GM12878 (cell line): ENCODE results near the gene SNX3.

ENCODE experiments used
- EED ChIP-seq: sonication (generic); IDR thresholded peaks from 2 replicates; pipeline ENCODE4 v1.6.1; 2016; ENCODE audit warnings: antibody characterized with exemption, low read depth
- MEF2A ChIP-seq: IDR thresholded peaks from 2 replicates; pipeline ENCODE4 v1.6.1; 2011; ENCODE audit warnings: low read depth, mild to moderate bottlenecking, low read length, moderate library complexity; ENCODE audit not compliant: insufficient read depth
- NFYA ChIP-seq: IDR thresholded peaks from 2 replicates; pipeline ENCODE4 v1.6.1; 2011; ENCODE audit warnings: low read depth, mild to moderate bottlenecking, low read length, improper control_type of control experiment, borderline replicate concordance
- NRF1 ChIP-seq: conservative IDR thresholded peaks from 2 replicates; pipeline ENCODE4 v1.6.1; 2011; ENCODE audit warnings: mild to moderate bottlenecking, low read depth, low read length, improper control_type of control experiment
- POLR2A ChIP-seq: IDR thresholded peaks from 2 replicates; pipeline ENCODE4 v1.6.1; 2011; ENCODE audit warnings: low read depth, mild to moderate bottlenecking, low read length
- RAD21 ChIP-seq: IDR thresholded peaks from 2 replicates; pipeline ENCODE4 v1.6.1; 2011; ENCODE audit warnings: mild to moderate bottlenecking, low read depth, low read length, moderate library complexity; ENCODE audit not compliant: insufficient read depth
- TCF12 ChIP-seq: IDR thresholded peaks from 2 replicates; pipeline ENCODE4 v1.6.1; 2011; ENCODE audit warnings: low read depth, mild to moderate bottlenecking, low read length
- TCF3 ChIP-seq: IDR thresholded peaks from 2 replicates; pipeline ENCODE4 v1.6.1; 2012; ENCODE audit warnings: low read depth, mild to moderate bottlenecking, low read length, borderline replicate concordance; ENCODE audit not compliant: insufficient read depth
- ZSCAN29 ChIP-seq: fragments of 450-650 bp; IDR thresholded peaks from 2 replicates; pipeline ENCODE4 v1.6.1; 2017; ENCODE audit warnings: mild to moderate bottlenecking, moderate library complexity
- TF ChIP-seq, protein P1 (sequence below), 3 experiments: IDR thresholded peaks in 2 of 3; conservative IDR thresholded peaks in 1 of 3; 2 replicates each; pipeline ENCODE4 v1.5.1; 2011; ENCODE audit warnings: low read depth in 3 of 3, low read length in 3 of 3, mild to moderate bottlenecking in 3 of 3, control low read depth in 2 of 3, moderate library complexity in 2 of 3, inconsistent platforms in 1 of 3, mixed read lengths in 1 of 3; ENCODE audit not compliant: control insufficient read depth in 2 of 3, insufficient read depth in 1 of 3; ENCODE audit errors: extremely low read depth in 1 of 3
- TF ChIP-seq, protein P2 (sequence below): fragments of 450-650 bp; IDR thresholded peaks from 2 replicates; pipeline ENCODE4 v1.6.1; 2017; ENCODE audit warnings: mild to moderate bottlenecking, low read depth, inconsistent platforms; ENCODE audit not compliant: poor library complexity, severe bottlenecking
- TF ChIP-seq, protein P3 (sequence below): IDR thresholded peaks from 2 replicates; pipeline ENCODE4 v1.6.1; 2012; ENCODE audit warnings: mild to moderate bottlenecking, low read depth, low read length
- TF ChIP-seq, protein P4 (sequence below): fragments of 450-650 bp; IDR thresholded peaks from 2 replicates; pipeline ENCODE4 v1.6.1; 2017; ENCODE audit warnings: mild to moderate bottlenecking, moderate library complexity

DNA sequence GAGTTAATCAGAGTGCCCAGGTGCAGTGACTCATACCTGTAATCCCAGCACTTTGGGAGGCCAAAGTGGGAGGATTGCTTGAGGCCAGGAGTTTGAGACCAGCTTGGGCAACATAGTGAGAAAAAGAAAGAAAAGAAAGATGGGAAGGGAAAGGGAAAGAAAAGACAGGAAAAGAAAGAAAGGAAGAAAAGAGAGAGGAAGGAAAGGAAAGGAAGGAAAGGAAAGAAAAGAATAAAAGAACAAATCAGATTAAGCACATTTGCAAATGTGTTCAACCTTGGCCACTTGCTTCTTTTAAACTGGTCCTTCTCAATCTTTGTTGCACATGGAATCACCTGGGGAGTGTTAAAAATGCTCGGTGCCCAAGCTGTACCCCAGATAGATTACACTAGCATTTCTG lies 67.0 kb downstream of the SNX3 start:
- TF ChIP-seq RAD21 (no peak), POLR2A (no peak), TCF3 (no peak), NRF1 (no peak), TCF12 (no peak), NFYA (no peak), ZSCAN29 (no peak), MEF2A (no peak), EED (no peak)
- TF ChIP-seq, protein P1, sequence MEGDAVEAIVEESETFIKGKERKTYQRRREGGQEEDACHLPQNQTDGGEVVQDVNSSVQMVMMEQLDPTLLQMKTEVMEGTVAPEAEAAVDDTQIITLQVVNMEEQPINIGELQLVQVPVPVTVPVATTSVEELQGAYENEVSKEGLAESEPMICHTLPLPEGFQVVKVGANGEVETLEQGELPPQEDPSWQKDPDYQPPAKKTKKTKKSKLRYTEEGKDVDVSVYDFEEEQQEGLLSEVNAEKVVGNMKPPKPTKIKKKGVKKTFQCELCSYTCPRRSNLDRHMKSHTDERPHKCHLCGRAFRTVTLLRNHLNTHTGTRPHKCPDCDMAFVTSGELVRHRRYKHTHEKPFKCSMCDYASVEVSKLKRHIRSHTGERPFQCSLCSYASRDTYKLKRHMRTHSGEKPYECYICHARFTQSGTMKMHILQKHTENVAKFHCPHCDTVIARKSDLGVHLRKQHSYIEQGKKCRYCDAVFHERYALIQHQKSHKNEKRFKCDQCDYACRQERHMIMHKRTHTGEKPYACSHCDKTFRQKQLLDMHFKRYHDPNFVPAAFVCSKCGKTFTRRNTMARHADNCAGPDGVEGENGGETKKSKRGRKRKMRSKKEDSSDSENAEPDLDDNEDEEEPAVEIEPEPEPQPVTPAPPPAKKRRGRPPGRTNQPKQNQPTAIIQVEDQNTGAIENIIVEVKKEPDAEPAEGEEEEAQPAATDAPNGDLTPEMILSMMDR (IDR thresholded peaks at IDR 0.05 in 2 of 3, conservative IDR thresholded peaks at IDR 0.05 in 1 of 3; ENCODE audit: control insufficient read depth in 2 of 3, extremely low read depth in 1 of 3, insufficient read depth in 1 of 3, low read depth in 3 of 3, low read length in 3 of 3): no peak
- TF ChIP-seq, protein P2, sequence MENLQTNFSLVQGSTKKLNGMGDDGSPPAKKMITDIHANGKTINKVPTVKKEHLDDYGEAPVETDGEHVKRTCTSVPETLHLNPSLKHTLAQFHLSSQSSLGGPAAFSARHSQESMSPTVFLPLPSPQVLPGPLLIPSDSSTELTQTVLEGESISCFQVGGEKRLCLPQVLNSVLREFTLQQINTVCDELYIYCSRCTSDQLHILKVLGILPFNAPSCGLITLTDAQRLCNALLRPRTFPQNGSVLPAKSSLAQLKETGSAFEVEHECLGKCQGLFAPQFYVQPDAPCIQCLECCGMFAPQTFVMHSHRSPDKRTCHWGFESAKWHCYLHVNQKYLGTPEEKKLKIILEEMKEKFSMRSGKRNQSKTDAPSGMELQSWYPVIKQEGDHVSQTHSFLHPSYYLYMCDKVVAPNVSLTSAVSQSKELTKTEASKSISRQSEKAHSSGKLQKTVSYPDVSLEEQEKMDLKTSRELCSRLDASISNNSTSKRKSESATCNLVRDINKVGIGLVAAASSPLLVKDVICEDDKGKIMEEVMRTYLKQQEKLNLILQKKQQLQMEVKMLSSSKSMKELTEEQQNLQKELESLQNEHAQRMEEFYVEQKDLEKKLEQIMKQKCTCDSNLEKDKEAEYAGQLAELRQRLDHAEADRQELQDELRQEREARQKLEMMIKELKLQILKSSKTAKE: no peak
- TF ChIP-seq, protein P3, sequence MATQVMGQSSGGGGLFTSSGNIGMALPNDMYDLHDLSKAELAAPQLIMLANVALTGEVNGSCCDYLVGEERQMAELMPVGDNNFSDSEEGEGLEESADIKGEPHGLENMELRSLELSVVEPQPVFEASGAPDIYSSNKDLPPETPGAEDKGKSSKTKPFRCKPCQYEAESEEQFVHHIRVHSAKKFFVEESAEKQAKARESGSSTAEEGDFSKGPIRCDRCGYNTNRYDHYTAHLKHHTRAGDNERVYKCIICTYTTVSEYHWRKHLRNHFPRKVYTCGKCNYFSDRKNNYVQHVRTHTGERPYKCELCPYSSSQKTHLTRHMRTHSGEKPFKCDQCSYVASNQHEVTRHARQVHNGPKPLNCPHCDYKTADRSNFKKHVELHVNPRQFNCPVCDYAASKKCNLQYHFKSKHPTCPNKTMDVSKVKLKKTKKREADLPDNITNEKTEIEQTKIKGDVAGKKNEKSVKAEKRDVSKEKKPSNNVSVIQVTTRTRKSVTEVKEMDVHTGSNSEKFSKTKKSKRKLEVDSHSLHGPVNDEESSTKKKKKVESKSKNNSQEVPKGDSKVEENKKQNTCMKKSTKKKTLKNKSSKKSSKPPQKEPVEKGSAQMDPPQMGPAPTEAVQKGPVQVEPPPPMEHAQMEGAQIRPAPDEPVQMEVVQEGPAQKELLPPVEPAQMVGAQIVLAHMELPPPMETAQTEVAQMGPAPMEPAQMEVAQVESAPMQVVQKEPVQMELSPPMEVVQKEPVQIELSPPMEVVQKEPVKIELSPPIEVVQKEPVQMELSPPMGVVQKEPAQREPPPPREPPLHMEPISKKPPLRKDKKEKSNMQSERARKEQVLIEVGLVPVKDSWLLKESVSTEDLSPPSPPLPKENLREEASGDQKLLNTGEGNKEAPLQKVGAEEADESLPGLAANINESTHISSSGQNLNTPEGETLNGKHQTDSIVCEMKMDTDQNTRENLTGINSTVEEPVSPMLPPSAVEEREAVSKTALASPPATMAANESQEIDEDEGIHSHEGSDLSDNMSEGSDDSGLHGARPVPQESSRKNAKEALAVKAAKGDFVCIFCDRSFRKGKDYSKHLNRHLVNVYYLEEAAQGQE: no peak
- TF ChIP-seq, protein P4, sequence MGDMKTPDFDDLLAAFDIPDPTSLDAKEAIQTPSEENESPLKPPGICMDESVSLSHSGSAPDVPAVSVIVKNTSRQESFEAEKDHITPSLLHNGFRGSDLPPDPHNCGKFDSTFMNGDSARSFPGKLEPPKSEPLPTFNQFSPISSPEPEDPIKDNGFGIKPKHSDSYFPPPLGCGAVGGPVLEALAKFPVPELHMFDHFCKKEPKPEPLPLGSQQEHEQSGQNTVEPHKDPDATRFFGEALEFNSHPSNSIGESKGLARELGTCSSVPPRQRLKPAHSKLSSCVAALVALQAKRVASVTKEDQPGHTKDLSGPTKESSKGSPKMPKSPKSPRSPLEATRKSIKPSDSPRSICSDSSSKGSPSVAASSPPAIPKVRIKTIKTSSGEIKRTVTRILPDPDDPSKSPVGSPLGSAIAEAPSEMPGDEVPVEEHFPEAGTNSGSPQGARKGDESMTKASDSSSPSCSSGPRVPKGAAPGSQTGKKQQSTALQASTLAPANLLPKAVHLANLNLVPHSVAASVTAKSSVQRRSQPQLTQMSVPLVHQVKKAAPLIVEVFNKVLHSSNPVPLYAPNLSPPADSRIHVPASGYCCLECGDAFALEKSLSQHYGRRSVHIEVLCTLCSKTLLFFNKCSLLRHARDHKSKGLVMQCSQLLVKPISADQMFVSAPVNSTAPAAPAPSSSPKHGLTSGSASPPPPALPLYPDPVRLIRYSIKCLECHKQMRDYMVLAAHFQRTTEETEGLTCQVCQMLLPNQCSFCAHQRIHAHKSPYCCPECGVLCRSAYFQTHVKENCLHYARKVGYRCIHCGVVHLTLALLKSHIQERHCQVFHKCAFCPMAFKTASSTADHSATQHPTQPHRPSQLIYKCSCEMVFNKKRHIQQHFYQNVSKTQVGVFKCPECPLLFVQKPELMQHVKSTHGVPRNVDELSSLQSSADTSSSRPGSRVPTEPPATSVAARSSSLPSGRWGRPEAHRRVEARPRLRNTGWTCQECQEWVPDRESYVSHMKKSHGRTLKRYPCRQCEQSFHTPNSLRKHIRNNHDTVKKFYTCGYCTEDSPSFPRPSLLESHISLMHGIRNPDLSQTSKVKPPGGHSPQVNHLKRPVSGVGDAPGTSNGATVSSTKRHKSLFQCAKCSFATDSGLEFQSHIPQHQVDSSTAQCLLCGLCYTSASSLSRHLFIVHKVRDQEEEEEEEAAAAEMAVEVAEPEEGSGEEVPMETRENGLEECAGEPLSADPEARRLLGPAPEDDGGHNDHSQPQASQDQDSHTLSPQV: no peak
